ENCODE data around the gene ANO6. TPM values are rescaled to one million over a fixed set of nuclear protein-coding genes. Genes with fewer than 3 reads are reported as not detected.

The ANO6 gene
- total RNA-seq, 1 donor from 2014 or later, result 46.2 TPM

GRCh38 chr12:45434094-45434493 lies 218.2 kb downstream of the ANO6 start:
- Histone ChIP-seq H3K9me3 (replicated peaks) (no peaks in the 10 kb centered on the region), H3K27me3 (ENCODE audit: low read depth) (no peaks in the 10 kb centered on the region), H3K4me1 (peaks cover 14% of the 10 kb centered on the region), H3K27ac (replicated peaks) (no peak overlapping the region), H3K36me3 (peaks cover 31% of the 10 kb centered on the region), H3K4me3 (no peak overlapping the region)
- DNase-seq, result no peak
- no peak for TF ChIP-seq CTCF (IDR thresholded peaks at IDR 0.05; ENCODE audit: borderline replicate concordance)
- intact Hi-C loops (cut with micrococcal nuclease), result no loop called here

DNA sequence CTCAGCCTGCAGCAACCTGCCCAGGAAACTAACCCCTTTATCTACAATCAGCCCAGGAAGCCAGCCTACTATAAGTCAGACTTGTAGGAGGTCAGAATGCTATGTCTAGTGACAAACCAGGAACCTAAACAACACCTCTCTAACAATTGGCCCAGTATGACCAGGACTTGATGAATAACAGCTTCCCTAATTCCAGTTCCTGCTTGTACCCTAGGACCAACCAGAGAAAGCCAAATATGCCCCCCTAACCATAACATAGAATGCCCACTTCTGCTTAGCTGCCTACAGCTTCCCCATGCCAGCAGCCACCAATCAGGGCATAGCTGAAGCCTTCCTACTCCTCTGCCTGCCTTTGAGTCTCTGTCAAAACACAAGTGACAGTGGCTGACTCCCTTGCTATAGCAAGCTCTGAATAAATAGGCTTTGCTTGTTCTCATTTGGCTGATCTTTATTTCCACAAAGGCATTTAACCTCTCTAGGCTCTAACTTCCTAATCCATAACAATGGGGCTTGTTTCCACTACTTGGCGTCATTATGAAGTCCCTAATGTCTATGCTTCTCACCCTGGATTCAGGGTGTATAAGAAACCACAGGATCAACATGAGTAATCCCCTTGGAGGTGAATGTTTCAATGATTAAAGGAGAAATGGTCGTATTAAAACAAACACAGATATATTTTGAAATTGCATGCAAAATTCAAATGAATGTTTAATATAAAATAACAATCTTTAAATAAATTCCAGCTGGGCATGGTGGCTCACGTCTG lies 220.2 kb downstream of the ANO6 start:
- intact Hi-C loops (cut with micrococcal nuclease), result no loop called here
- Histone ChIP-seq H3K9me3 (replicated peaks) (no peaks in the 10 kb centered on the region), H3K4me1 (peaks cover 14% of the 10 kb centered on the region), H3K27ac (replicated peaks) (no peak overlapping the region), H3K4me3 (no peak overlapping the region), H3K27me3 (ENCODE audit: low read depth) (no peaks in the 10 kb centered on the region), H3K36me3 (peaks cover 13% of the 10 kb centered on the region)
- TF ChIP-seq CTCF (IDR thresholded peaks at IDR 0.05; ENCODE audit: borderline replicate concordance), result no peak
- DNase-seq, result no peak

DNA sequence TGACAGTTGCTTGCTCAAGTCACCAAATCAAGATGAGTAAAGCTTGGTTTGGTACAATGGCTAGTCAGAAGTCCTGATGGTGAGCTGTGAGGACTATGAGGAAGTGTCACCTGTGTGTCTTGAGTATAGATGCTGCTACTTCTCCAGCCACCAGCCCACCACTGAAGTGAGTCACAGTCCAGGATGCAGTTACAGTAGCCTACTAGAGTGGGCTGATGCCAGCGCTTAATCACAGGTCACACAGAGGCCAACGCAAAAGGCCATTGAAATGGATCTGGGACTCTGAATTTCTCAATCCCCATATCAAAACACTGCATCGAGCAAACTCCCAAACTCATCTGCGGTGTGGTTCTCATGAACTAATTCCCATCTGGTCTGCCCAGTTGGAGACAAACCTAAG lies 223.1 kb downstream of the ANO6 start:
- Histone ChIP-seq H3K27me3 (ENCODE audit: low read depth) (no peaks in the 10 kb centered on the region), H3K9me3 (replicated peaks) (peaks cover 27% of the 10 kb centered on the region), H3K4me1 (peaks cover 14% of the 10 kb centered on the region), H3K27ac (replicated peaks) (no peak overlapping the region), H3K4me3 (no peak overlapping the region), H3K36me3 (no peaks in the 10 kb centered on the region)
- intact Hi-C loops (cut with micrococcal nuclease), result no loop called here
- no peak for DNase-seq
- no peak for TF ChIP-seq CTCF (IDR thresholded peaks at IDR 0.05; ENCODE audit: borderline replicate concordance)

DNA sequence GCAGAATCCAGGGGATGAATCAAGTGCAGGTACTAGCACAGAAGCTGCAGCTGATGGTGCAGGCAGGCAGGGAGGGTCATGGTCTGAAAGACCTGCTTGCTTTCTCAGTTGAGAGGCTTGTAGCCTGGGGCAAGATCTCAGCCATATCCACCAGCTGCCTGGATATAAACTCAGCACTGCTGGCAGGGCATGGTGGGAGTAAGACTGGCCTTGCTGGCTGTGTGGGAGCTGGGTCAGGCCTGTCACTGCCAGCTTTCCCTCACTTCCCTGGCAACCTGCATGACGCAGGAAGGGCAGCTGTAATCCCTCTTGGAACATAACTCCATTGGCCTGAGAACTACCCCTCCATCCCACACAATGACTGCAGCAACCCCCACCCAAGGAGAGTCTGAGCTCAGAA lies 230.1 kb downstream of the ANO6 start:
- DNase-seq, result no peak
- Histone ChIP-seq H3K27me3 (ENCODE audit: low read depth) (no peaks in the 10 kb centered on the region), H3K36me3 (no peaks in the 10 kb centered on the region), H3K9me3 (replicated peaks) (peaks cover 55% of the 10 kb centered on the region), H3K4me3 (no peak overlapping the region), H3K27ac (replicated peaks) (no peak overlapping the region), H3K4me1 (no peaks in the 10 kb centered on the region)
- TF ChIP-seq CTCF (IDR thresholded peaks at IDR 0.05; ENCODE audit: borderline replicate concordance), result no peak
- intact Hi-C loops (cut with micrococcal nuclease), result no loop called here

DNA sequence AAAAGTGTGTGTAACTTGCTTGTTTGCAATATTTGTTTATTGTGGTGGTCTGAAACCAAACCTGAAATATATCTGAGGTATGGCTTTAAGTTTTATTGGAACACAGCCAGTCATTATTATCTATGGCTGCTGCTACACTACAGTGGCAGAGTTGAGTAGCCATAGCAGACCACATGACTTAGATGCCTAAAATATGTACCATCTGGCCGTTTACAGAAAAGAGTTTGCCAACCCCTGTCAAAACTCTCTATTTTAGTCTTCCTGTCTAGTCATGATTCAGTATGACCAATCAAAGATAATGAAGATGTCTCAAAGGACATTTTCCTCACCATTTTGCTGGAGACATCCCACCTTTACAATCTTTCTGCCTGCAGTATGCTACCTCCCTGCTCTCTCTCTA lies 242.3 kb downstream of the ANO6 start:
- intact Hi-C loops (cut with micrococcal nuclease), result no loop called here
- Histone ChIP-seq H3K27ac (replicated peaks) (peak overlapping the region; percentile 65), H3K4me1 (peaks cover 6% of the 10 kb centered on the region), H3K9me3 (replicated peaks) (no peaks in the 10 kb centered on the region), H3K36me3 (no peaks in the 10 kb centered on the region), H3K27me3 (ENCODE audit: low read depth) (no peaks in the 10 kb centered on the region), H3K4me3 (no peak overlapping the region)
- no peak for TF ChIP-seq CTCF (IDR thresholded peaks at IDR 0.05; ENCODE audit: borderline replicate concordance)
- DNase-seq, result no peak

Measured in left ventricle myocardium inferior (tissue), 1 donor.